Endothelial cell of umbilical vein (primary cell): ENCODE measurements around the gene MFSD2A. TPM values are rescaled to one million over a fixed set of nuclear protein-coding genes. Genes with fewer than 3 reads are reported as not detected.

Source experiments
- BruUV-seq: library from RNA; stranded (reverse); fragments of 400-500 nt; replicated peaks from 2 replicates; lab custom pipeline; 2021; lab: Mats Ljungman, UMichigan
- CTCF ChIA-PET: fragments of 300-600, 350-600 bp; sonication (Branson Sonifier 250); formaldehyde crosslinking; loops from one replicate; lab custom pipeline; 2021; ENCODE audit warnings: antibody characterized with exemption, inconsistent platforms; lab: Charles Lee
- POLR2A ChIA-PET: fragments of 300-600, 350-600 bp; sonication (Branson Sonifier 250); formaldehyde crosslinking; loops from one replicate; lab custom pipeline; 2021; ENCODE audit warnings: antibody characterized with exemption, inconsistent platforms; lab: Charles Lee
- DNase-seq: peaks from one replicate; pipeline ENCODE4 v3.0.0-alpha.2; 2011; ENCODE audit warnings: low read depth, low spot score
- FAIRE-seq: peaks from 2 replicates; lab custom pipeline; 2011; peaks lifted over from hg19 to GRCh38; lab: Jason Lieb, UNC
- H2AFZ ChIP-seq: 2 replicates; pipeline ENCODE4 v1.6.0; 2012; ENCODE audit warnings: low read depth, low read length, control low read depth, inconsistent platforms
- H3K27ac ChIP-seq: 2 replicates; pipeline ENCODE4 v1.5.1; 2011; ENCODE audit warnings: low read depth, mild to moderate bottlenecking, control low read depth, low read length, moderate library complexity; ENCODE audit not compliant: insufficient read depth
- H3K27me3 ChIP-seq, 2 experiments: 2 replicates each; pipeline versions ENCODE4 v1.6.0 to v1.6.1; 2011; ENCODE audit warnings: low read length in 2 of 2, mixed read lengths in 1 of 2; ENCODE audit not compliant: control insufficient read depth in 2 of 2, insufficient read depth in 2 of 2
- H3K36me3 ChIP-seq, 2 experiments: 2 replicates in 1 of 2; 3 replicates in 1 of 2; pipeline ENCODE4 v1.5.1; 2011; ENCODE audit warnings: low read length in 2 of 2, mild to moderate bottlenecking in 1 of 2, moderate library complexity in 1 of 2; ENCODE audit not compliant: control insufficient read depth in 2 of 2, insufficient read depth in 2 of 2; ENCODE audit errors: extremely low read depth in 1 of 2
- H3K4me1 ChIP-seq: 3 replicates; pipeline ENCODE4 v1.5.1; 2011; ENCODE audit warnings: mild to moderate bottlenecking, low read length; ENCODE audit not compliant: control insufficient read depth, insufficient read depth; ENCODE audit errors: extremely low read depth
- H3K4me2 ChIP-seq: 2 replicates; pipeline ENCODE4 v1.6.1; 2011; ENCODE audit warnings: low read length, control low read depth, mixed read lengths; ENCODE audit not compliant: insufficient read depth
- H3K4me3 ChIP-seq, 3 experiments: fragments of 200-600 bp in 1 of 3; sonication (generic), shearing (Covaris generic) in 1 of 3; replicated peaks in 1 of 3; 2 replicates each; pipeline ENCODE4 v1.5.1; 2011 to 2016; ENCODE audit warnings: control low read depth in 3 of 3, low read length in 3 of 3, mild to moderate bottlenecking in 2 of 3, inconsistent platforms in 1 of 3, low read depth in 1 of 3, moderate library complexity in 1 of 3; ENCODE audit not compliant: insufficient read depth in 1 of 3
- H3K79me2 ChIP-seq: 2 replicates; pipeline ENCODE4 v1.6.0; 2012; ENCODE audit warnings: low read length, inconsistent platforms; ENCODE audit not compliant: control insufficient read depth, insufficient read depth
- H3K9ac ChIP-seq: replicated peaks from 2 replicates; pipeline ENCODE3; 2011; ENCODE audit warnings: low read length, control low read depth; ENCODE audit not compliant: insufficient read depth; ENCODE audit errors: extremely low read depth
- H3K9me1 ChIP-seq: replicated peaks from 3 replicates; pipeline ENCODE4 v1.6.0; 2011; ENCODE audit warnings: mild to moderate bottlenecking, low read length; ENCODE audit not compliant: control insufficient read depth, insufficient read depth; ENCODE audit errors: extremely low read depth
- H3K9me3 ChIP-seq: replicated peaks from 2 replicates; pipeline ENCODE4 v1.5.1; 2012; ENCODE audit warnings: low read length, inconsistent platforms; ENCODE audit not compliant: control insufficient read depth, insufficient read depth
- H4K20me1 ChIP-seq: replicated peaks from 2 replicates; pipeline ENCODE3; 2011; ENCODE audit warnings: mild to moderate bottlenecking, low read length; ENCODE audit not compliant: control insufficient read depth, insufficient read depth; ENCODE audit errors: extremely low read depth
- EZH2 ChIP-seq: IDR thresholded peaks from 2 replicates; pipeline ENCODE4 v1.6.1; 2012; ENCODE audit warnings: borderline replicate concordance, low read depth, mild to moderate bottlenecking, moderate library complexity, low read length, inconsistent platforms; ENCODE audit not compliant: severe bottlenecking
- FOS ChIP-seq: IDR thresholded peaks from 2 replicates; pipeline ENCODE4 v1.6.1; 2011; ENCODE audit warnings: mild to moderate bottlenecking, low read length, moderate library complexity, borderline replicate concordance; ENCODE audit not compliant: insufficient read depth
- GATA2 ChIP-seq: IDR thresholded peaks from 2 replicates; pipeline ENCODE4 v1.7.0; 2011; ENCODE audit warnings: low read depth, mild to moderate bottlenecking, moderate library complexity, mixed read lengths, low read length; ENCODE audit not compliant: insufficient read length, insufficient read depth
- JUN ChIP-seq: IDR thresholded peaks from 2 replicates; pipeline ENCODE4 v1.6.1; 2011; ENCODE audit warnings: borderline replicate concordance, low read depth; ENCODE audit not compliant: insufficient read length, insufficient read depth
- MYC ChIP-seq: IDR thresholded peaks from one replicate; pipeline ENCODE4 v1.6.1; 2011; ENCODE audit warnings: mild to moderate bottlenecking, low read depth, low read length
- POLR2A ChIP-seq: IDR thresholded peaks from 2 replicates; pipeline ENCODE4 v1.6.1; 2012; ENCODE audit warnings: low read depth, mild to moderate bottlenecking, control low read depth, low read length
- POLR2AphosphoS5 ChIP-seq: IDR thresholded peaks from 2 replicates; pipeline ENCODE4 v1.6.1; 2012; ENCODE audit warnings: low read depth, mild to moderate bottlenecking, control low read depth, low read length, moderate library complexity; ENCODE audit not compliant: insufficient read depth
- dilution Hi-C: fragments of 300-500 bp; cut with MboI; formaldehyde crosslinking; loops from one replicate; pipeline ENCODE4 v1.15.0; 2019; ENCODE audit warnings: low sequenced_read_pairs; ENCODE audit not compliant: extremely low pct_ligation_motif_present
- intact Hi-C: fragments of 100-400 bp; cut with micrococcal nuclease; formaldehyde crosslinking; loops from one replicate; pipeline ENCODE4 v1.10.0; 2022
- polyA plus RNA-seq, 4 experiments: library from polyadenylated mRNA; depleted of rRNA in 3 of 4; stranded (reverse) in 3 of 4; unstranded in 1 of 4; fragments of >200 nt; gene quantifications; 2 replicates each; pipeline versions ENCODE4 v1.2.1 to v1.2.3, GENCODE V29; 2011 to 2012; ENCODE audit warnings: missing spikeins in 1 of 4
- total RNA-seq: library from RNA; stranded (reverse); gene quantifications from 2 replicates; pipeline ENCODE4 v1.2.3, GENCODE V29; 2021
- TF ChIP-seq, protein P1 (sequence below): IDR thresholded peaks from 2 replicates; pipeline ENCODE4 v1.6.1; 2011; ENCODE audit not compliant: insufficient read depth, insufficient read length
- TF ChIP-seq, protein P2 (sequence below), 2 donors: IDR thresholded peaks; 1 replicate in 1 of 2; 2 replicates in 1 of 2; pipeline ENCODE4 v1.5.1; 2011; ENCODE audit warnings: low read length in 2 of 2, mild to moderate bottlenecking in 2 of 2, moderate library complexity in 2 of 2, control low read depth in 1 of 2, inconsistent platforms in 1 of 2, low read depth in 1 of 2; ENCODE audit not compliant: insufficient read depth in 1 of 2; ENCODE audit errors: extremely low read depth in 1 of 2

The MFSD2A gene
- total and polyA plus RNA-seq, 2 donors (not counting 3 experiments of a cell fraction or from before 2014, with no cell fraction given), result 2.7 to 5.5 TPM

DNA sequence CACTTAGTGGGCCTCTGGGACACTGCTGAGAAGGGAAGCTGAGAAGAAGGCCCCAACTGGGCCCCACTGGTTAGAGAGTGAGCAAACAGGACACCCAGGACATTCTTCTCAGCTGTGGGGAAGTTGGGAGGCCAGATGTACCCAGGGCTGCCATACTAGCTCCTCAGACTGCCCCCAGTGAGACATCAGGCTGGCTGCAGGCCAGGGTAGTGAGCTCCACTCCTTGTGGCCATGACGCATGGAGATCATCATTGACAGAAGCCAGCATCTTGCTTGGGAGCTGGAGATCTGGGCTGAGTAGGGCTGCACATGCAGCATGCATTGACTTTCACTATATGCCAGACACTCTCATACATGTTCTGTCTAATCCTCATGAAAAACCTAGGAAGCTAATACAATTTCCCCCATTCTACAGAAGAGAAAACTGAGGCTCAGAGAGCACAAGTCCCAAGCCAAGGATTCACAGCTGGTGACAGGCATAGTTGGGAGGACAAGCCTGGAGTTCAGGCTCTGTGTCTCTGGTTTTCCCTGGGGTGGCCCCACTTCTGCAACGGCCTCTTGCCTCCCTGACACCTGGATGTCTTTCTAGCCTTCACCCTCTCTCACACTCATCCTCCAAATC is 29.1 kb upstream of the MFSD2A start:
- CTCF ChIA-PET, result interaction anchor here (1.0 to 3.1 kb wide), 5 partner anchors 10 to 107 kb away, joined by 4 to 14 read pairs (median 5); no protein-coding TSS in a partner anchor
- no peak for FAIRE-seq
- Histone ChIP-seq H4K20me1 (no peaks in the 10 kb centered on the region), H3K27ac (no peak overlapping the region), H3K9me1 (no peaks in the 10 kb centered on the region), H3K27me3 (peaks cover 0 to 10% of the 10 kb centered on the region in 2 experiments), H3K4me2 (no peak overlapping the region), H2AFZ (no peak overlapping the region), H3K4me1 (no peaks in the 10 kb centered on the region), H3K9ac (no peak overlapping the region), H3K79me2 (no peaks in the 10 kb centered on the region), H3K9me3 (no peaks in the 10 kb centered on the region), H3K4me3 (no peak overlapping the region), H3K36me3 (no peaks in the 10 kb centered on the region)
- no peak for DNase-seq
- no TSS peak for BruUV-seq
- POLR2A ChIA-PET, result no interaction called here
- dilution Hi-C loops (no loop called here), intact Hi-C loops (no loop called here)
- TF ChIP-seq POLR2AphosphoS5 (no peak), MYC (no peak), GATA2 (no peak), POLR2A (no peak), FOS (no peak), JUN (no peak), EZH2 (no peak)
- TF ChIP-seq, protein P1, sequence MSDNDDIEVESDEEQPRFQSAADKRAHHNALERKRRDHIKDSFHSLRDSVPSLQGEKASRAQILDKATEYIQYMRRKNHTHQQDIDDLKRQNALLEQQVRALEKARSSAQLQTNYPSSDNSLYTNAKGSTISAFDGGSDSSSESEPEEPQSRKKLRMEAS, result no peak
- TF ChIP-seq, protein P2, sequence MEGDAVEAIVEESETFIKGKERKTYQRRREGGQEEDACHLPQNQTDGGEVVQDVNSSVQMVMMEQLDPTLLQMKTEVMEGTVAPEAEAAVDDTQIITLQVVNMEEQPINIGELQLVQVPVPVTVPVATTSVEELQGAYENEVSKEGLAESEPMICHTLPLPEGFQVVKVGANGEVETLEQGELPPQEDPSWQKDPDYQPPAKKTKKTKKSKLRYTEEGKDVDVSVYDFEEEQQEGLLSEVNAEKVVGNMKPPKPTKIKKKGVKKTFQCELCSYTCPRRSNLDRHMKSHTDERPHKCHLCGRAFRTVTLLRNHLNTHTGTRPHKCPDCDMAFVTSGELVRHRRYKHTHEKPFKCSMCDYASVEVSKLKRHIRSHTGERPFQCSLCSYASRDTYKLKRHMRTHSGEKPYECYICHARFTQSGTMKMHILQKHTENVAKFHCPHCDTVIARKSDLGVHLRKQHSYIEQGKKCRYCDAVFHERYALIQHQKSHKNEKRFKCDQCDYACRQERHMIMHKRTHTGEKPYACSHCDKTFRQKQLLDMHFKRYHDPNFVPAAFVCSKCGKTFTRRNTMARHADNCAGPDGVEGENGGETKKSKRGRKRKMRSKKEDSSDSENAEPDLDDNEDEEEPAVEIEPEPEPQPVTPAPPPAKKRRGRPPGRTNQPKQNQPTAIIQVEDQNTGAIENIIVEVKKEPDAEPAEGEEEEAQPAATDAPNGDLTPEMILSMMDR (IDR thresholded peaks at IDR 0.05; ENCODE audit: extremely low read depth in 1 of 2, insufficient read depth in 1 of 2, low read depth in 1 of 2, low read length in 2 of 2), result no peak
